D721Med (cell line): ENCODE results near the gene QTRT2.

Experiments
- DNase-seq: peaks from one replicate; pipeline ENCODE4 v3.0.0; 2011; ENCODE audit warnings: low spot score; ENCODE audit not compliant: insufficient read length
- FAIRE-seq: peaks from 2 replicates; lab custom pipeline; 2011; peaks lifted over from hg19 to GRCh38; lab: Jason Lieb, UNC
- TF ChIP-seq, protein P1 (sequence below): IDR thresholded peaks from 2 replicates; pipeline ENCODE4 v1.5.1; 2012; ENCODE audit warnings: mild to moderate bottlenecking, control low read depth; ENCODE audit not compliant: insufficient read depth; ENCODE audit errors: missing control alignments

QTRT2 gene

DNA sequence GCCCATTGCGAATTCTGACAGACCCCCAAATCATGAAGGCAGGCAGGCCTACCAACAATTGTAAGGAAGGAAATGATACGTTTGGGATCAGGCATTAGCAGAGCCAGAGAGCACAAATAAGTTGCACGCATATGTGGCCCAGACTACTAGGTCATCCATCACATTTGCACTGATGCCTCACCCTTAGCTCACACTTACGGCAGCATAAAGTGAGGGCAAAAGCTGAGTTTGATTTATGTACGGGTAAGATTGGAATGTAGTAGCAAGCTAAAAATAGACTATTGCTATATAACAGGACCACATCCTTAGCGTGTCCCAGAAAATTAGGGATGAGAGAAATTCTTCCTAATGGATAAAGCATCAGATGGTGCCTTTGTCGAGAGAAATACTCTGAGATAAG lies 58.6 kb downstream of the QTRT2 start:
- FAIRE-seq: no peak
- no peak for DNase-seq
- TF ChIP-seq, protein P1, sequence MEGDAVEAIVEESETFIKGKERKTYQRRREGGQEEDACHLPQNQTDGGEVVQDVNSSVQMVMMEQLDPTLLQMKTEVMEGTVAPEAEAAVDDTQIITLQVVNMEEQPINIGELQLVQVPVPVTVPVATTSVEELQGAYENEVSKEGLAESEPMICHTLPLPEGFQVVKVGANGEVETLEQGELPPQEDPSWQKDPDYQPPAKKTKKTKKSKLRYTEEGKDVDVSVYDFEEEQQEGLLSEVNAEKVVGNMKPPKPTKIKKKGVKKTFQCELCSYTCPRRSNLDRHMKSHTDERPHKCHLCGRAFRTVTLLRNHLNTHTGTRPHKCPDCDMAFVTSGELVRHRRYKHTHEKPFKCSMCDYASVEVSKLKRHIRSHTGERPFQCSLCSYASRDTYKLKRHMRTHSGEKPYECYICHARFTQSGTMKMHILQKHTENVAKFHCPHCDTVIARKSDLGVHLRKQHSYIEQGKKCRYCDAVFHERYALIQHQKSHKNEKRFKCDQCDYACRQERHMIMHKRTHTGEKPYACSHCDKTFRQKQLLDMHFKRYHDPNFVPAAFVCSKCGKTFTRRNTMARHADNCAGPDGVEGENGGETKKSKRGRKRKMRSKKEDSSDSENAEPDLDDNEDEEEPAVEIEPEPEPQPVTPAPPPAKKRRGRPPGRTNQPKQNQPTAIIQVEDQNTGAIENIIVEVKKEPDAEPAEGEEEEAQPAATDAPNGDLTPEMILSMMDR: no peak

DNA sequence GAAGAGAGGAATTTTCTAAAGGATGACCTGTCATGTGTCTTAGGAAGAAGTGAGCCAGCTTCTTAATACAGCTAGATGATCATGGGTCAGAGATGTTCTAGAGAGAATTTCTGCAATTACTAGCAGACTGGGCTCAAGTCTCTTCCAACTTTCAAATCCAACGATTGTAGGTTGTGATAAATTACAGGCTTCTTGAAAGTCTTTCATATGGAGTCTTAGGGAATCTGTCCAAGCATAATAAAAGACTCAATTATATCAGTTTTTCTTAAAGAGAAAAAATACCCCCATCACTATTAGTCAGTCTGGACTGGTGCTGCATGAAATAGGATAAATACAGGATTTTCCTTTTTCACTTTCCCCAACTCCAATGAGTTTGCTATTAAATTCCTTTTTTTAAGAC lies 63.2 kb downstream of the QTRT2 start:
- no peak for DNase-seq
- TF ChIP-seq, protein P1: no peak
- no peak for FAIRE-seq

DNA sequence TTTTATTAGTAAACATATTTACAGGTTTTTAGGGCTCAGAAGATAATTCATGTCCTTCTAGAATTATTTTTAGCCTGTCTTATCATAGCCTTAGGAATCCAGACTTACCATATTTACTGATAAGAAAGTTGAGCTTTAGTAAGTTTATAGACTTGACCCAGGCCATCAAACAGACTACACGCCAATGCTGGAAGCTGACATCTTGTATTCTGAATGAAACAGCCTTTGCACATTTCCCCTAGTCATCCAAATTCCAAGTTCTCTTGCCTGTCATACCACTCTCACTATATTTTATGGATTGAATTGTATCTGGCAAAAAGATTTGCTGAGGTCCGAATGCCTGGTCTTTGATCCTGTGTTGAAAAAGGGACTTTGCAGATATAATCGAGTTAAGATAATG lies 63.7 kb downstream of the QTRT2 start:
- FAIRE-seq: no peak
- TF ChIP-seq, protein P1: no peak
- DNase-seq: no peak

DNA sequence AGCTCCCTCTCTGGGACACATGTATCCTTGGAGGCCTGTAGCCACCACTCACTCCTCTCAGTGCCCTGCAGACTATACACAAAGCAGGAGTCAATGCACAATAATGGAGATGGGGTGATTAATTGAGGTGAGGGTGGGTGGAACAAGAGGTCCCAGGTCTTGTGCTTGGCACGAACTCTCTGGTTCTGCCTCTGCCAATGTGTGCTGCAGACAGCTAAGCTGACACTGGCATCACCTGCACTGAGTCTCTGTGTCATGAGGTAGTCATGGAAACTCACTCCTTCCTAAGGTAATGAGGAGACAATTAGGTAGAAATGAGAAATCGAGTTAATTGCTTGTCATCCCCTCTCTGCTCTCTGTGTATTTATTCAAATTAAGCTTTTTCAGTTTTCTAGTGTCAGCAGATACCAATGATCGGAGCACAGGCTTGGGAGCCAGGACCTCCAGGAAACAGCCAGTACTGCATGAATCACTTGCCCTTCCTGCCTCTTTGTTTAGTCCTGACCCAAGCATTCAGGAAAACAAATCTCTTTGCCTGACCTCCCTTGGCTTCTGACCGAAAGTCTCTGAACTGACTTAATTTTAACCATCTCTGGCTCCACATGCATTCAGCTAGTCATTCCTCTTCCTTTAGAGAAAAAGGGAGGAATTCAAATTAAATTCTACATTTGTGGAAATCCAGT lies 65.6 kb downstream of the QTRT2 start:
- TF ChIP-seq, protein P1: no peak
- FAIRE-seq: no peak
- DNase-seq: no peak

DNA sequence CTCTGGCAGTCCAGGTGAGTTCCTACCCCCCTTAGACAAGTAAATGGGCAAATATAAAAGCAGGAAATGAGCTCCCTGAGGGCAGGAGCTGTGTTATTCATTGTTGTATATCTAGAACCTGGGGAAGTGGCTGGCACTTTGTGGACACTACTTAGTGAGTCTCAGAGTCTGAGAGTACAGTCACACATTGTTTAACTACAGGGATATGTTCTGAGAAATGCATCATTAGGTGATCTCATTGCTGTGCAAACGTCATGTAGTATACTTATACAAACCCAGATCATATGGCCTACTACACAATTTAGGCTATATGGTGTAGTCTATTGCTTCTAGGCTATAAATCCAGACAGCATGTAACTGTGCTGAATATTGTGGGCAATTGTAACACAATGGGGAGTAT lies 69.9 kb downstream of the QTRT2 start:
- no peak for FAIRE-seq
- no peak for DNase-seq
- TF ChIP-seq, protein P1: no peak

DNA sequence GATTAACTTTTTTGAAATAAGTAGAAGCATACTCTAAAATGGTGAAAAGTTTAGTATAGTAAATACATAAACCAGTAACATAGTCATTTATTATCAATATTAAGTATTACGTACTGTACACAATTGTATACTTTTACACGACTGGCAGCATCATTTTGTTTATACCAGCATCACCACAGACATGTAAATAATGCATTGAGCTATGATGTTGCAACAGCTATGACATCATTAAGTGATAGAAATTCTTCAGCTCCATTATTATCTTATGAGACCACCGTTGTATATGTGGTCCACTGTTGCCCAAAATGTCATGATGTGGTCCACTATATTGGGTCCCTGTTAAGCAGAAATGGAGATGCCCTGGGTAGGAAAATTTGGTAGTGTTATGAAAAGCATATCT lies 71.0 kb downstream of the QTRT2 start:
- DNase-seq (no peak), FAIRE-seq (no peak)
- TF ChIP-seq, protein P1: no peak

DNA sequence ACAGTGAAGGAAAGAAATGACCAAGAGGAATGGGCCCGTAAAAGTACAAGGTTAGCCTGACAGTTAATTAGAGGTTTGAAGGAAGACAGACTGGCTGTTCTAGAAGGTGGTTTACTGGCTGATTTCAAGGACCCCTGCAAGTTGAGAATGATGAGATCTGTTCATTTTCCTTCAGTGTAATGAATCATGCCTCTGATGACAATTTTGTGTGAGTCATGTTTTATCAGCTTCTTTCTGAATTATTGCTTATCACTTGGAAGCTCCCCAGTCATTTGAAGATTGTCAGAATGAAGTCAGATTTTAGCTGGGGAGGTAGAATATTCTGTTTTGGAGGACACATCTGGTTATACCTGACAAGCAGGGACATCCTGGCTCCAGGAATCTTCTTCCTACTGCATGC lies 71.7 kb downstream of the QTRT2 start:
- TF ChIP-seq, protein P1: no peak
- no peak for FAIRE-seq
- no peak for DNase-seq
